Activated CD4-positive, alpha-beta T cell treated with anti-CD3 and anti-CD28 coated beads, Interleukin-2, Interleukin-6, amounts not matched to agents 100 ng/mL and 50 ng/mL, durations not matched to agents 16 hours and 8 hours (primary cell): ENCODE data around the gene WSCD2.

Experiments
- DNase-seq: peaks from one replicate; pipeline ENCODE4 v3.0.0-alpha.2; 2020

The WSCD2 gene

DNA sequence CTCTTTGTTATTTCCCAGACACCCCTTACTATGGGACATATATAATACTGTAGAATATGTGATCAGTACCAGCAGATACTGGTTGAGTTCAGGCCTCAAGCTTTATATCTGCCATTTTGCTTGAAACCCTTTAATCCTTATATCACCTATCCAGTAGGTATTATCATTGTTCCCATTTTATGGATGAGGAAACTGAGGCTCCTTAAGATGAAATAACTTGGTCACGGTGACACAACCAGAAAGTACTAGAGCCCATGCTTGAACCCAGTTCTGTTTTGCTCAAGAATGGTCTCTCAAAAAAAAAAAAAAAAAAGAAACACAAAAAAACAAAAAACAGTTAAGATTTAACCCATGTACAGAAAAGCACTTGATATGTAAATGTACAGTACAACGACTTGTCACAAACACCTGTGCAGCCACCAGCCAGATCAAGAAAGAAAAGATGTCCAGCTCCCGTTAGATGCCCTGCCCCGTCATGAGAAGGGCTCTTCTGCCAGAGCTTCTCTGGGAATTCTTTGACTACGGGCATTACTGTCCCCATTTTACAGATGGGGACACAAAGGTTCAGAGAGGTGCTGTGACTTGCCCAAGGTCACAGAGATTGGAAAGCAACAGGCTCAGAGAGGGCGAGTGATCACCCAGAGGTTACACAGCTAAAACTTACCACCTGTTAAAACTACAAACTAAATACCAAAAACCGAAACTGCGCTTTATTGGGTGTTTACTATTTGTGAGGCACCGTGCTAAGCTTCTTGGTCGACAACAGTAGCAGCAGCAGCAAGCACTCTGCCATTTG is 669 bp upstream of the WSCD2 start:
- no peak for DNase-seq

GRCh38 chr12:108131035-108131434 is 1.9 kb downstream of the WSCD2 start:
- no peak for DNase-seq

DNA sequence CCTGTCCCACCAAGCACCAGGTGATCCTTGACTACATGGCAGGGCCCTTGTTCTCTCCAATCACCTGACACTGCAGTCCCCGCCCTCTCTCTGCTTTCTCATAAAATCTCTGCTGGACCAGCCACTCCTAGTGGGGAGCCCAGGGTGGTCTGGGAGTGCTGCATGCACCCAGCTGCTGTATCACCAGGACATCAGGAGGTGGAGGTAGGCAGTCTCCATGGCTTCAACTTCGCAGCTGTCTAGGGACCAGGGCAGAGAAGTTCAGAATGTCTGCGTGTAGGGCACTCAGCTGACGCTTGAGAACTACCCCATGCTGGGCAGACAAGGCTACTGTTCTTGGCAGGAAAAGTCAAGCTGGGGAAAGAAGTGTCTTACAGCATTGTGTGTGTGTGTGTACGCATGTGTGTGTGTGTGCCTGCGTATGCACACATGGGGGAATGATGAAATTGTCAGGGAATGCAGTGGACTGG is 2.6 kb downstream of the WSCD2 start:
- DNase-seq = no peak

- no peak for DNase-seq
Observed at GRCh38 chr12:108133482-108133881, 4.4 kb downstream of the WSCD2 start.

GRCh38 chr12:108134744-108135143 is 5.7 kb downstream of the WSCD2 start:
- no peak for DNase-seq

GRCh38 chr12:108135627-108136026 is 6.5 kb downstream of the WSCD2 start:
- DNase-seq = no peak

GRCh38 chr12:108136697-108137096 is 7.6 kb downstream of the WSCD2 start:
- DNase-seq = no peak

GRCh38 chr12:108139454-108139853 is 10.4 kb downstream of the WSCD2 start:
- no peak for DNase-seq

DNA sequence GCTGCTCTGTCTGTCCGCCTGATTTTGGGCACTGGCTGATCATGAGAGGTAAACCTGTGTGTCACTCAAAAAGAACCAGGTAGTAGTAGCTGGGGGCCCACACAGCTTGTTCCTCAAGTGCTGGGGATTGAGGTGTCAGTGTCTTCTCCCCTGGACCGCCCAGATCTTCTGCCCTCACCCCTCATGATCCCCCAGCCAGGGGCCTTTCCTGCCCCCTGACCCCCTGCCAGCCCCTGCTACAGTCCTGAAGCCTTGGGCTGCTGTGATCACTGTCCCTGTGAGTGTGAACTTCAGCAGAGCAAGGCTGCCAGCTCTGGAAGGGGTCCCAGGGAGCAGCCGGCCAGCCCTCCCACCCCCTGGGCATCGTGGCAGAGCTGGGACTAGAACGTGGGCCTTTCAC is 11.4 kb downstream of the WSCD2 start:
- no peak for DNase-seq

DNA sequence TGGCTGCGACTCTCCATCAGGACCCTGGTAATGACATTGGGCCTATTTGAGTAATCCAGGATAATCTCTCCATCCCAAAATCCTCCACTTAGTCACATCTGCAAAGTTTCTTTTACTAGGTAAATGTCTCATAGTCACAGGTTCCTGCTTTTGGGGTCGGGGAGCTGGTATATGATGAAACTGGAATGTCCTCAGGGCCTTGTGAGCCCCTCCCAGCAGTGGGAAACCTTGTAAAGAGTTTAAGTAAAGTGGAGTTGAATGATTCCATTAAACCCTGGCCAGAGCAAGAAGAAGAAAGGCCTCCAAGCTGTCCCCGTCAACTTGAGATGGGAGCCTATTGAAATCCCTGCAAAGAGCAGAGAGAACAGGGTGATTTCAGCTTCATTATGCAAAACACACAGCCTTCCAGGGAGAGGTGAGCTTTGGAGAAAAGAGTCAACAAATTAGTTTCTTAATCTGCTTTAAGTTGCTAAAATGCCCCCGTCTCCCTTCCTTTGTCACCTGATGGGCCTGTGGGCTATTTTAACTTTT is 12.6 kb downstream of the WSCD2 start:
- DNase-seq = no peak

GRCh38 chr12:108143144-108143543 is 14.1 kb downstream of the WSCD2 start:
- no peak for DNase-seq

DNA sequence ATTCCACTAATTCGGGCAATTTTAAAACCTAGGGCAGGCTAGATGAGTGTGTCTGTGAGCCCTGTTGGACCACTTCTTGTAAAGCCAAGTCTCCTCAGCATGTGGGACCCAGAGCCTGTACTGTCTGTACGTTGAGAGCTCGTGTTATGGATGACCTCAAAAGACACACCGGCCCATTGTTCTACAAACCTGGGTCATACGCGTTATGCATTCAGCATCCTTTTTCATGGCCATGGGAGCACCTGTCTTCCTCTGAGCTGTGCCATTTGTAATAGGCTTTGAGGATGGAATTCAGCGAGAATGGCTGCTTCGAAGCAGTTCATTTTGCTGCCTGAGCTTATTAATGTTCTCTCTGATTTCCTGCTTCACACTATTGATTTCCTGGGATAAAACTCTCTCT is 15.0 kb downstream of the WSCD2 start:
- no peak for DNase-seq

DNA sequence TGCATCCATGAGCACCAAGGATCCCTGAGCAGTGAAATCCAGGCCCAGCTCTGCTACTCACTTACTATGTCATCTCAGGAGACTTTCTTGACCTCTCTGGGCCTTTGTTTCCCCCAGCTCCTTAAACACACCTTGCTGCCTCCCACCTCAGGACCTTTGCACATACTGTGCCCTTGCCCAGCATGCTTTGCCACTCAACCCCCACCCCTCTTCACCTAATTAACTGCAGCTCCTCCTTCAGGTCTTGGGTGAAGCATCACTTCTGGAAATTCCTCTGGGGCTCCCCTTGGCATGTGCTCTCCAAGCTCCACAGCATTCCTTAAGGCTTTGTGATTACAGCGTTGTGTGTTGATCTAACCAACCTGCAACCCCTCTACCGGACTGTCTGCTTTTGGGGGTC is 15.9 kb downstream of the WSCD2 start:
- DNase-seq = no peak

DNA sequence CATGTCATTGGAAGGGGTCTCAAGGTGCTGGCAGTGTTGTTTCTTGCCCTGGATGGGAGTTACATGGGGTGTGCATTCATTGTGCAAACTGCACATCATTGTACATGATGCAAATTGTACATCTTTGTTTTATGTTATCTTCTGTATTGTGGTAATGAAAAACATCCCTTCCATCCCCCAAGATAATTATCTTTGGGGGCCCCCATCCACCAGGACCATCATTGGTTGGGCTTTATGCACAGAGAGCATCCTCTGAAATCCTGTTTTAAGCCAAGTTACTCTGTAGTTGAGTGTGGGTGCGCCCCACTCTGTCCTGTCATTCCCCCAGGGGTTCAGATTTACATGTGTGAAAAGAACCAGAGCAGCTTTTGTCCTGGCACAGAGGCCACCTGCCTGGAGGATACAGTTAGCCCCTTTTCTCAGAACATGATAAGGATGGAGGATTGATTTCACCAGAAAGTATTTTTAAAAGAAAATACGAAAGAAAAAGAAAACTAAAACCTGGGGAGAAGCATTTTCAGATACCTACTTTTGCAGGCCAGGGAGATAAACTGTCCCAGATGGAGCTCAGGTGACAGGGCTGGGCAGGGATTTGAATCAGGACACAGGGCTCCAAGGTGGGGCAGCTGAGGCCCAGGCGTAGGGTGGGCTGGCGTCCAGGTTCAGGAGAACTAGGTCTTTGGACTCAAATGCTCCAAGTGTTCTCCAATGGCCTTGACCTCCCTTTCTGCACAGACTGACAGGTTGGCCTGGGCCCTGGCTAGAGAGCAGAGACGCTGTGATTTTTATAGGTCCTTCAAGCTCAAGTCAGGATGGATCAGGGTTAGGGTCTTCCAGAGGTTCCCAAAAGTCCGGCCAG is 17.2 kb downstream of the WSCD2 start:
- no peak for DNase-seq

DNA sequence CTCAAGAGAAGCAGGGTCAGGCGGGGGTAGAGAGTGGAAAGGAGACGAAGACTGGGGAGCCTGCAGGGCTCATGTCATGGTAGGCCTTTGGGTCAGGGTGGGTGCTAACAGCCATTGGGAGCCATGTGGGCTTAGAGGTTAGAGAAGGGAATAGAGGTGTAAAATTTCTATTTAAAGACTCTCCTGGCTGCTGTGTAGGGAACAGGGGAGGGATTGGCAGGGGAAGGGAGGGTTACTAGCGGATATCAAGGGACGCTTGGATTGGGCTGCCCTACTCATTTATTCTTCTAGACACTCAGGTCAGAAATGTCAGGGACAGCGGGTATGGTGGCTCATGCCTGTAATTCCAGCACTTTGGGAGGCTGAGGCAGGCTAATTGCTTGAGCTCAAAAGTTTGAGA is 18.2 kb downstream of the WSCD2 start:
- no peak for DNase-seq

DNA sequence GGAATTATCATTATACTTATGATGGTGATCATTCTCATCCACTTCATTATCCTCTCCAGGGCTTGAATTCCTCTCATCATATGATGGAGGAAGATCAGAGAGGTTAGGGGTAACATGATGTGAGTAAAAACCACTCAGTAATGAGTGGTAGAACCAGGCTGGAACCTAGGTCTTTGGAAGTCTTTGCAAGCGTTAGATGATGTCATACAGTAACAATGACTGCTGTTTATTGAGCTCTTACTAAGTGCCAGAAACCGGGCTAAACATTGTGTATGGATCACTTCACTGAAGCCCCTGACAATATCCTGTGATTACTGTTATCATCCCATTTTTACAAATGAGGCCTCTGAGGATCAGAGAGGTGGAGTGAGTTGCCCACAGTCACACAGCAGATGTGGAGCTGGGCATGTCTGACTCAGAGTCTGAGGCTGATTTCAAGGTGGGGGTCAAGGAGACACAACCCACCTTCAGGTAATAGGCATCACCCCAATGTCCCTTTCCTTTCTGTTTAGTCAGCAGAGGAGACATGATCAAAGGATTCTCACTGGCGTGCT is 19.5 kb downstream of the WSCD2 start:
- DNase-seq = no peak

DNA sequence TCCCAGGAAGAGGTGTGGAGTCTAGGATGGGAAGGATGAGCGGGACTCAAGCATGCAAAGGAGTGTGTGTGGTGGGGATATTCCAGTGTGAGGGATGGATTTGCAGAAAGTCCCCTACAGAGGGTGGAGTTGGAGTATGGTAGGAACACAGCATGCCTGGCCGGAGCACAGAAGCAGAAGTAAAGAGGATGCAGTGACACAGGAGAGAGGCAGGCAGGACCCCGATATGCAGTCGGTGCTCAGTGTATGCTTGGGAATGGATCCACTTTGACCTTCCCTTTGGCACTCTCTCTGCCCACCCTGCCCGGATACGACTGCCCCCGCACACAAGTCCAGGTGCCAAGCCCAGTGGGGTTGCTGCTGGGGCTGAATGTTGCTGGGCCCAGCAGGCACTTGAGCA is 21.3 kb downstream of the WSCD2 start:
- no peak for DNase-seq

- no peak for DNase-seq
Observed at GRCh38 chr12:108151533-108152169, 22.6 kb downstream of the WSCD2 start.

DNA sequence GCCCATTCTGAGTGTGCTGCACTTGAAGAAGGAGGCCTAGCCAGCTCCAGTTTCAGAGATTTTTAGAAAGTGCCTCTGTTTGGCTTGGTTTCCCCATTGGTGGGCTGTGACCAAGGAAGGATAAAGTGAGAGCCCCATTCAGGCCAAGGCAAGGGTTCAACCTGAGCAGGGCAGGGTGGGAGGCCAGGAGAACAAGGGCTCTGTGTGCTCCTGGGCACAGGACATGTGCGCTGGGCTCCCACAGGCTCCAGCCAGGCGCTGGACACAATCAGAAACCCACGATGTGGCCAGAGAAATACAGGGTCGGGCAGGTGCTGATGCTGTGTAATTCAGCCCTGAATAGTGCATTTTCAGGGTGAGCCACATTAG is 23.1 kb downstream of the WSCD2 start:
- DNase-seq = no peak

- no peak for DNase-seq
Observed at GRCh38 chr12:108156717-108157116, 27.6 kb downstream of the WSCD2 start.

DNA sequence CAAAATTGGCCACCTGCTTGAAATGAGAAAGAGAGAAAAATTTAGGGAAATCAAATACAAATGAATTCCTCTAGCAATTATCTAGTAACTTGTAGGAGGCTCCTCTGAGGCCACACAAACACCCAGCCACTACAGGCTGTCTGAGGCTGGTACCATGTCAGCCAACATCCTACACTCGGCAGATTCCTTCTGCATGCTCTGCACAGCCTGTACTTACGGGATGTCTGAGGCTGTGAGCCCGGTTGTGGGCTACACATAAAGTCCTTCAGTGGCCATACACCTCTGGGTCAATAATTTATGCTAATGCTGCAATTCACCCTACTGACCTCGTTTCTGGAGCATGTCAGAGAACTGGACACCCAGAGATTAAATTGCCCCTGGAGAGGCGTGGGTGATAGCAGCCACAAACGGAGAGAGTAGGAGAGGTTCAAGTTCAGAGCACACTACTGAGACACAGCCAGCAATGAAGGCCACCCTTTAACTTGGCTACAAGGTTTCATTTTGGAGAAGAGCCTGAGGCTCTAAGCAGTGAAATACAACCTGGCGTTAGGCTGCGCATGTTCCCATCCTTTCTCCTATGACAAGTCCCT is 28.9 kb downstream of the WSCD2 start:
- DNase-seq = no peak

- DNase-seq = no peak
Observed at GRCh38 chr12:108162207-108162606, 33.1 kb downstream of the WSCD2 start.

GRCh38 chr12:108166505-108166904 is 37.4 kb downstream of the WSCD2 start:
- no peak for DNase-seq
